Nephron progenitor cell (in vitro differentiated cells): Measurements from ENCODE around the gene RPS6KA2.
"Not testable (repeated sequence)": the region's sequence is repeated elsewhere in the genome, so short reads cannot be mapped to it uniquely, and the experiment has no call there.

ENCODE experiments used
- DNase-seq: peaks from one replicate; pipeline ENCODE4 v3.0.0; 2021
- H3K27ac Mint-ChIP-seq: 2 replicates; pipeline ENCODE4 v1.8.0; 2021; ENCODE audit warnings: mild to moderate bottlenecking, moderate library complexity, mixed read lengths
- H3K27me3 Mint-ChIP-seq: 2 replicates; pipeline ENCODE4 v1.8.0; 2021; ENCODE audit warnings: mild to moderate bottlenecking, low read depth, mixed read lengths; ENCODE audit not compliant: poor library complexity
- H3K36me3 Mint-ChIP-seq: 2 replicates; pipeline ENCODE4 v1.8.0; 2021; ENCODE audit warnings: low read depth, mixed read lengths
- H3K4me1 Mint-ChIP-seq: 2 replicates; pipeline ENCODE4 v1.8.0; 2021; ENCODE audit warnings: mixed read lengths
- H3K4me3 Mint-ChIP-seq: 2 replicates; pipeline ENCODE4 v1.8.0; 2021; ENCODE audit warnings: mild to moderate bottlenecking, moderate library complexity, mixed read lengths
- H3K9me3 Mint-ChIP-seq: 2 replicates; pipeline ENCODE4 v1.8.0; 2021; ENCODE audit warnings: mild to moderate bottlenecking, moderate library complexity, mixed read lengths
- CTCF ChIP-seq: fragments of 200-600 bp; sonication (generic); IDR thresholded peaks from 2 replicates; pipeline ENCODE4 v1.5.0; 2021; ENCODE audit warnings: antibody characterized with exemption

RPS6KA2 gene

GRCh38 chr6:166395351-166395750, 231.7 kb downstream of the RPS6KA2 start:
- Mint-ChIP-seq H3K27me3 (no peaks in the 10 kb centered on the region), H3K27ac (no peak overlapping the region), H3K4me1 (no peaks in the 10 kb centered on the region), H3K4me3 (no peak overlapping the region), H3K9me3 (no peaks in the 10 kb centered on the region), H3K36me3 (no peaks in the 10 kb centered on the region)
- DNase-seq, result no peak
- TF ChIP-seq CTCF, result no peak

- no peak for TF ChIP-seq CTCF
Measured at GRCh38 chr6:166394036-166394892, 232.8 kb downstream of the RPS6KA2 start.

GRCh38 chr6:166393535-166393823, 233.6 kb downstream of the RPS6KA2 start:
- H3K27me3 Mint-ChIP-seq, result no peaks in the 10 kb centered on the region
- no peaks in the 10 kb centered on the region for H3K9me3 Mint-ChIP-seq
- DNase-seq, result no peak
- no peak overlapping the region for H3K4me3 Mint-ChIP-seq
- no peaks in the 10 kb centered on the region for H3K4me1 Mint-ChIP-seq
- H3K27ac Mint-ChIP-seq, result no peak overlapping the region
- H3K36me3 Mint-ChIP-seq, result no peaks in the 10 kb centered on the region
- no peak for TF ChIP-seq CTCF

More at GRCh38 chr6:166394036-166394892, 232.8 kb downstream of the RPS6KA2 start:
- Mint-ChIP-seq H3K27ac (no peak overlapping the region), H3K4me3 (no peak overlapping the region), H3K4me1 (no peaks in the 10 kb centered on the region), H3K27me3 (no peaks in the 10 kb centered on the region), H3K9me3 (no peaks in the 10 kb centered on the region), H3K36me3 (no peaks in the 10 kb centered on the region)
- no peak for DNase-seq

GRCh38 chr6:166392755-166393534, 234.1 kb downstream of the RPS6KA2 start:
- H3K36me3 Mint-ChIP-seq, DNase-seq, H3K4me3 Mint-ChIP-seq, H3K27ac Mint-ChIP-seq, H3K4me1 Mint-ChIP-seq, H3K27me3 Mint-ChIP-seq, H3K9me3 Mint-ChIP-seq: not testable (repeated sequence)

- H3K4me3 Mint-ChIP-seq, result no peak overlapping the region
- TF ChIP-seq CTCF, result no peak
- H3K27ac Mint-ChIP-seq, result no peak overlapping the region
- peaks cover 3% of the 10 kb centered on the region for H3K27me3 Mint-ChIP-seq
- H3K36me3 Mint-ChIP-seq, result no peaks in the 10 kb centered on the region
- DNase-seq, result no peak
- H3K9me3 Mint-ChIP-seq, result no peaks in the 10 kb centered on the region
- H3K4me1 Mint-ChIP-seq, result no peaks in the 10 kb centered on the region
Measured at GRCh38 chr6:166389119-166389518, 237.9 kb downstream of the RPS6KA2 start.

- H3K4me3 Mint-ChIP-seq, result no peak overlapping the region
- no peaks in the 10 kb centered on the region for H3K36me3 Mint-ChIP-seq
- peaks cover 3% of the 10 kb centered on the region for H3K27me3 Mint-ChIP-seq
- no peak overlapping the region for H3K27ac Mint-ChIP-seq
- no peak for TF ChIP-seq CTCF
- no peaks in the 10 kb centered on the region for H3K4me1 Mint-ChIP-seq
- no peaks in the 10 kb centered on the region for H3K9me3 Mint-ChIP-seq
- no peak for DNase-seq
Measured at GRCh38 chr6:166388290-166389004, 238.6 kb downstream of the RPS6KA2 start.
